Mucosa of stomach (tissue), 1 donor: ENCODE measurements around the gene SPSB4.

Experiments used
- H3K27me3 ChIP-seq: one replicate; pipeline ENCODE4 v1.7.0; 2013; ENCODE audit warnings: mild to moderate bottlenecking, low read length; ENCODE audit not compliant: control insufficient read depth, insufficient read depth
- H3K36me3 ChIP-seq: one replicate; pipeline ENCODE4 v1.7.0; 2013; ENCODE audit warnings: low read length; ENCODE audit not compliant: control insufficient read depth, insufficient read depth
- H3K4me1 ChIP-seq: one replicate; pipeline ENCODE4 v1.7.0; 2013; ENCODE audit warnings: mild to moderate bottlenecking, low read length; ENCODE audit not compliant: control insufficient read depth, insufficient read depth
- H3K4me3 ChIP-seq: one replicate; pipeline ENCODE4 v1.7.0; 2013; ENCODE audit warnings: low read length
- H3K9ac ChIP-seq: one replicate; pipeline ENCODE4 v1.7.0; 2013; ENCODE audit warnings: mild to moderate bottlenecking, low read length, moderate library complexity
- H3K9me3 ChIP-seq: one replicate; pipeline ENCODE4 v1.7.0; 2013; ENCODE audit warnings: mild to moderate bottlenecking, low read length, moderate library complexity; ENCODE audit not compliant: control insufficient read depth
- donor health status: Pancreatic carcinoma.

The SPSB4 gene

DNA sequence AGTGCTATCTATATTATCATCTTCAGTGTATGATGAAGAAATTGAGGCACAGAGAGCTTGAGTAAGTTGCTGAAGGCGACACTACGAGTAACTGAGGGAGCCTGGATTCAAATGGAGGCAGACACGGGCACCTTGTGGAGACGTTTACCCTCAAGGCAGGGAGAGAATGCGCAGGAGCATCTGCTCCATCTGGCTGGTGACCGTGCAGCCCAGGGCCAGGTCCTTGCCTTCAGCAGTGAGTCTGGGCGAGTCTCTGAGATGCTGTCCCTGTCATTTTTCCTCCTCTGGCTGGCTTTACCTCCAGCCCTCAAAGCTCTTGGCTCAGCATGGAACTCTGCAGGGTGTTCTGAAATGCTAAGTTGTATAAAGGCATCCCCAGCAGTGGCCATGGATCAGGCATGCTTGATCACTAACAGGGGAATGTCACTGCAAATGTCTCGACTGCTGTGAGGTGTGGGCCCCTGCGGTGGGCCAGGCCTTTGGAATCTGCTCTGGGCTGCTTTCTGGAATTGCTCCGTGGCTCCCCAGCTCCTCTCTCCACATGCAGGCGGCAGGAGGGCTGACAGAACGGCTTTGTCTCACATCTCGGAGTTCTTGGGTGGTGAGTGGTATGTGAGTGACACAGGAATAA is 19.7 kb downstream of the SPSB4 start:
- no peaks in the 10 kb centered on the region for H3K27me3 ChIP-seq
- no peak overlapping the region for H3K4me3 ChIP-seq
- H3K36me3 ChIP-seq: no peaks in the 10 kb centered on the region
- H3K9me3 ChIP-seq: no peaks in the 10 kb centered on the region
- H3K9ac ChIP-seq: no peak overlapping the region
- H3K4me1 ChIP-seq: no peaks in the 10 kb centered on the region

- Histone ChIP-seq H3K9ac (no peak overlapping the region), H3K9me3 (no peaks in the 10 kb centered on the region), H3K36me3 (no peaks in the 10 kb centered on the region), H3K4me3 (no peak overlapping the region), H3K4me1 (peaks cover 8% of the 10 kb centered on the region), H3K27me3 (no peaks in the 10 kb centered on the region)
These were observed 20.6 kb downstream of the SPSB4 start for GRCh38 chr3:141071681-141072260.

- H3K36me3 ChIP-seq: no peaks in the 10 kb centered on the region
- no peaks in the 10 kb centered on the region for H3K27me3 ChIP-seq
- H3K9ac ChIP-seq: no peak overlapping the region
- no peaks in the 10 kb centered on the region for H3K9me3 ChIP-seq
- H3K4me3 ChIP-seq: no peak overlapping the region
- H3K4me1 ChIP-seq: peaks cover 11% of the 10 kb centered on the region
These were observed 21.8 kb downstream of the SPSB4 start for GRCh38 chr3:141072950-141073349.

DNA sequence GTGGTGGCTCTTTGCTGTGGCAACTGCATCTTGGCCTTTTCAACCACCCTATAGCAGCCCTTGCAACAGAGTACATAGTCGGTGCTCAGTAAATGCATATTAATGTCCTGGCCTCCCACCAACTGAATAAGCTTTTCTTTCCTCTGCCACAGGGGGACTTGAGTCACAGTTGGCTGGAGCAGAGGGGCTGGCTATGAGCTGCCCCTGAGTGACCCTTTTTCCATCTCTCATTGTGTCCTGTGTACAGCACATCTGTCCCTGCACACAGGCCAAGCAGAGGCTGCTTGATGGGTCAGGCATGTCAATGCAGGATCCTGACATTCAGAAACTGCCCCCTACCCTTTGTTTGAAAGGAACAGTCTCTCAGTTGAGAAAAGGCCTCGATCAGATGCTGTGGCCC is 22.4 kb downstream of the SPSB4 start:
- Histone ChIP-seq H3K4me1 (peaks cover 11% of the 10 kb centered on the region), H3K4me3 (no peak overlapping the region), H3K36me3 (no peaks in the 10 kb centered on the region), H3K9me3 (no peaks in the 10 kb centered on the region), H3K27me3 (no peaks in the 10 kb centered on the region), H3K9ac (no peak overlapping the region)

DNA sequence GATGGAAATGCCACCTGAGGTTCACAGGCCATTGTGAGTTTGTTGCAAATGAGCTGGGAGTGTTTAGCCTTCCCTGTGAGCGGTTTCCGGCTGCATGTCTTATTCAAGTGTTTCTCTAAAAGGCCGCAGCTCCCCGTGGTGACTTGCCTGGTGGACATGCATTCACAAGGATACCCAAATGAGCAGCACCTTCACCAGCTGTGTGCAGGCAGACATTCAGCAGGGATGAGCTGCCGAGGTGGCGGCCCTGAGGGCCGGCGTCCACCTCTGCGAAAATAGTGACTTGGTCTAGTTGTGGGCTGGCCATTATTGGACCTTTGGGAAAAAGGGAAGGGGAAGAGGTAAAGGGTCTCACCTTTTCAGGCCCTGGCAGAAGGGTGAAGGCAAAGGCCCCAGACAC is 23.4 kb downstream of the SPSB4 start:
- Histone ChIP-seq H3K9ac (no peak overlapping the region), H3K4me3 (no peak overlapping the region), H3K9me3 (no peaks in the 10 kb centered on the region), H3K27me3 (no peaks in the 10 kb centered on the region), H3K4me1 (peaks cover 11% of the 10 kb centered on the region), H3K36me3 (no peaks in the 10 kb centered on the region)

- H3K27me3 ChIP-seq: no peaks in the 10 kb centered on the region
- no peaks in the 10 kb centered on the region for H3K9me3 ChIP-seq
- H3K9ac ChIP-seq: no peak overlapping the region
- H3K36me3 ChIP-seq: no peaks in the 10 kb centered on the region
- H3K4me1 ChIP-seq: peaks cover 11% of the 10 kb centered on the region
- no peak overlapping the region for H3K4me3 ChIP-seq
These were observed 25.1 kb downstream of the SPSB4 start for GRCh38 chr3:141076036-141076773.

DNA sequence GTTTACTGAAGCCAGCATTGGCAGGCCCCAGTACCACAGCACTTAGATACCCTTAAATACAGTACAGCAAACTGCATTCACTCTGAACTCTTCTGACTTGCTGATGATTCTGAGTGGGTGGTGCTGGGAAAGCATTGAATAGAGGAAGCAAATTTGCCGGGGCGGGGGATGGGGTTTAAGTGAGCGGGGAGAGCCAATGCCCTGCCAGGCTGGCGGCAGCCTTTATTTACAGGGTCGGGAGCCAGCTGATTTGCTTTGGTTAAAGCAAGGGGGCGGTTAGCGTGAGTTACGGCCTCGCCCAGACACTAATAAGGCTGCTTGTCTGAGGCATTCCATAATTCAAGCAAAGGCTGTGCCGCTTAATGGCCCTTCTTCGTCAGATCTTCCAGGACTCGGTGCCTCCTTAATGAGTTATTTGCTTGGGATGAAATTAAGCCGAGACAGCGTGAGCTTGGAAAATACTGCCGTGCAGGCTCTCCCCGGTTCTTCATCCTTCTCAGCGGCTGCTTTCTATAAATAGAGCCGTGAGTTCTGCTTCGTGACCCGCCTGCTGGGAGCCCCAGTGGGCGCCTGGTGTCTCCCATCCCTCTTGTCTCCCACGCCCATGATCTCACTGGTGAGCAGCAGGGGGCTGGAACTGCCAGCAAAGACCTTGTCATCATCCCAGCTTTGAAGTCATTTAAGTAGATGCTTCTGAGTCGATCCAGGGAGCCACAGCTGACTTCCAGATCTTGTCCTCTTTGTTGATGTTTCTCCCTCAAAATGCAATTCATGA is 25.8 kb downstream of the SPSB4 start:
- Histone ChIP-seq H3K4me3 (no peak overlapping the region), H3K9ac (peak overlapping the region; percentile 1), H3K27me3 (no peaks in the 10 kb centered on the region), H3K9me3 (no peaks in the 10 kb centered on the region), H3K4me1 (peaks cover 11% of the 10 kb centered on the region), H3K36me3 (no peaks in the 10 kb centered on the region)

GRCh38 chr3:141077631-141078030 is 26.5 kb downstream of the SPSB4 start:
- no peak overlapping the region for H3K4me3 ChIP-seq
- H3K9ac ChIP-seq: no peak overlapping the region
- peaks cover 11% of the 10 kb centered on the region for H3K4me1 ChIP-seq
- H3K9me3 ChIP-seq: no peaks in the 10 kb centered on the region
- no peaks in the 10 kb centered on the region for H3K27me3 ChIP-seq
- no peaks in the 10 kb centered on the region for H3K36me3 ChIP-seq

DNA sequence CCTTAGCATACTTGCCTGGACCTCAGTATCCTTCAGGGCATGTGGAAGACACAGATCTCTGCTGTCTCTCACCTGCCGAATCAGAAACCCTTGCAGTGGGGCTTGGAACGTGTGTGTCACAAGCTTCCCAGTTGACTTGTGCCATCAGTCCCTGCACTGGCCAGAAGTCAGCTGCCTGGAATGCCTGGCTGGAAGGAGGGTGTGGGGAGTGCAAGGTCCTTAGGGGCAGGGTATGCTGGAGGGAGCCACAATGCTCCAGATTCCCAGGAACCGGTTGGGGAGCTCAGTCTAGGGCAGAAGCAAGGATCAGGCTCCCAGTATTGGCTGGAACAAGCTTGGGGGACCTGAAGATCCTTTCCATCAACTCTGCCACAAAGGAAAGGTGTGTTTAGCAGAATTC is 27.1 kb downstream of the SPSB4 start:
- H3K4me1 ChIP-seq: peaks cover 11% of the 10 kb centered on the region
- no peaks in the 10 kb centered on the region for H3K27me3 ChIP-seq
- no peaks in the 10 kb centered on the region for H3K9me3 ChIP-seq
- no peaks in the 10 kb centered on the region for H3K36me3 ChIP-seq
- no peak overlapping the region for H3K4me3 ChIP-seq
- no peak overlapping the region for H3K9ac ChIP-seq

DNA sequence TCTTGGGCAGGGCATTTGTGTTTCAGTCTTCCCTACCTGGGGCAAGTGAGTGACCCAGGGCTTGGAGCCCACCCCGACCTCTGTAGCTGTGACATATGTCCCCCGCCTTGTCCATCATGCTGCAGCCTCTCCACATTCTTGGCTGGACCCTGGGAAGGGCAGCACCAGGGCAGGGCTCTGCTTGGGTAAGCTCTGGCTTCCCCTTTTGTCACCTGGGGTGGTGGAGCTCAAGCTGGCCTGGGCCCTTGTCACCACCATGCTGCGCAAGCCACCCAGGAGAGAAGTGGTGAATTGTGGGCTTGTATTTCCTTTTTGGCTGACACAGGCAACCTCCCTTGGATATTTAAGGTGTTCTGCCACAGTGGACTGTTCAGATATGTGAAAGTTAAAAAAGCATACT is 29.3 kb downstream of the SPSB4 start:
- H3K4me3 ChIP-seq: no peak overlapping the region
- no peak overlapping the region for H3K9ac ChIP-seq
- H3K4me1 ChIP-seq: peaks cover 11% of the 10 kb centered on the region
- no peaks in the 10 kb centered on the region for H3K27me3 ChIP-seq
- H3K36me3 ChIP-seq: no peaks in the 10 kb centered on the region
- no peaks in the 10 kb centered on the region for H3K9me3 ChIP-seq

- Histone ChIP-seq H3K36me3 (no peaks in the 10 kb centered on the region), H3K4me3 (no peak overlapping the region), H3K9ac (no peak overlapping the region), H3K9me3 (no peaks in the 10 kb centered on the region), H3K4me1 (peaks cover 8% of the 10 kb centered on the region), H3K27me3 (no peaks in the 10 kb centered on the region)
These were observed 30.1 kb downstream of the SPSB4 start for GRCh38 chr3:141081141-141081795.
